Measurements from ENCODE around the gene FN3KRP. TPM values are rescaled to one million over a fixed set of nuclear protein-coding genes. Genes with fewer than 3 reads are reported as not detected.
A peak's percentile ranks its signal among the peaks of the same experiment; 100 is the strongest.

The FN3KRP gene
- total and polyA plus RNA-seq, 2 of the 13 experiments (the other 11 are each of a cell fraction or from before 2014, with no cell fraction given), result 22.4 to 28.2 TPM

DNA sequence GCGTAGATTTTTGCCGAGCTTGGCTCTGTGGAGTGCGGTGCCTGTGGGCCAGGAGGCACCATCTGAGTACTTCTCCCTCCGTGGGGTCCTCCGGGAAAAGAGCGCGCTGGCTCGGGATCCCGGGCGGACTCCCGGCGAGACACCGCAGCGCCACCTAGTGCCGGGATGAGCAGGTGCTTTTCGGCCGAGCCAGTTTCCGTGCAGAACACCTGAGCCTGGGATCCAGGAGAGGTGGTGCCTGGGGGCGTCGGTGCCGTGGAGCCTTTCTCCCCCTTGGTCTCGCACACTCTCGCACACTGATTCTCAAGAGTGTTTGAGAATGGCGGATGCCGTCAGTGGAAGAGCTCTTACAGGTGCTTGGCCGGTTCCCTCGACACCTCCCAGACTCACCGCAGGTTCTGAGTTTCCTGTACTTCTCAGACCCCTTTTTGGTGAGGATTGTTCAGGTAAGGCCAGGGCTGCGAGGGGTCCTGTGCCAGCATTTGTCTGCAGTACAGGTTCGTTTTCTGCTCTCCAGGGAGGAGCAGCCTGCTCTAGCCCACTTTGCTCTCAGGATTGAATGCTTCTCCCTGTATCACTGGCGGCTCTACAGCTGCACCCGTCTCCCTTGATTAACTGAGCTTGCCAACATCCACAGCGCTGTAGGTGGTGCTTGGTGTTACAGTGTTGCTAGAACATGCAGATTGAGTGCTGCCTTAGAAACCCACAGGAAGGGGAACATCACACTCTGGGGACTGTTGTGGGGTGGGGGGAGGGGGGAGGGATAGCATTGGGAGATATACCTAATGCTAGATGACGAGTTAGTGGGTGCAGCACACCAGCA is 58.7 kb downstream of the FN3KRP start (continued):
- TF ChIP-seq, protein P1, sequence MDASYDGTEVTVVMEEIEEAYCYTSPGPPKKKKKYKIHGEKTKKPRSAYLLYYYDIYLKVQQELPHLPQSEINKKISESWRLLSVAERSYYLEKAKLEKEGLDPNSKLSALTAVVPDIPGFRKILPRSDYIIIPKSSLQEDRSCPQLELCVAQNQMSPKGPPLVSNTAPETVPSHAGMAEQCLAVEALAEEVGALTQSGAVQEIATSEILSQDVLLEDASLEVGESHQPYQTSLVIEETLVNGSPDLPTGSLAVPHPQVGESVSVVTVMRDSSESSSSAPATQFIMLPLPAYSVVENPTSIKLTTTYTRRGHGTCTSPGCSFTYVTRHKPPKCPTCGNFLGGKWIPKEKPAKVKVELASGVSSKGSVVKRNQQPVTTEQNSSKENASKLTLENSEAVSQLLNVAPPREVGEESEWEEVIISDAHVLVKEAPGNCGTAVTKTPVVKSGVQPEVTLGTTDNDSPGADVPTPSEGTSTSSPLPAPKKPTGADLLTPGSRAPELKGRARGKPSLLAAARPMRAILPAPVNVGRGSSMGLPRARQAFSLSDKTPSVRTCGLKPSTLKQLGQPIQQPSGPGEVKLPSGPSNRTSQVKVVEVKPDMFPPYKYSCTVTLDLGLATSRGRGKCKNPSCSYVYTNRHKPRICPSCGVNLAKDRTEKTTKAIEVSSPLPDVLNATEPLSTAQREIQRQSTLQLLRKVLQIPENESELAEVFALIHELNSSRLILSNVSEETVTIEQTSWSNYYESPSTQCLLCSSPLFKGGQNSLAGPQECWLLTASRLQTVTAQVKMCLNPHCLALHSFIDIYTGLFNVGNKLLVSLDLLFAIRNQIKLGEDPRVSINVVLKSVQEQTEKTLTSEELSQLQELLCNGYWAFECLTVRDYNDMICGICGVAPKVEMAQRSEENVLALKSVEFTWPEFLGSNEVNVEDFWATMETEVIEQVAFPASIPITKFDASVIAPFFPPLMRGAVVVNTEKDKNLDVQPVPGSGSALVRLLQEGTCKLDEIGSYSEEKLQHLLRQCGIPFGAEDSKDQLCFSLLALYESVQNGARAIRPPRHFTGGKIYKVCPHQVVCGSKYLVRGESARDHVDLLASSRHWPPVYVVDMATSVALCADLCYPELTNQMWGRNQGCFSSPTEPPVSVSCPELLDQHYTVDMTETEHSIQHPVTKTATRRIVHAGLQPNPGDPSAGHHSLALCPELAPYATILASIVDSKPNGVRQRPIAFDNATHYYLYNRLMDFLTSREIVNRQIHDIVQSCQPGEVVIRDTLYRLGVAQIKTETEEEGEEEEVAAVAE (CRISPR knock-in tag; IDR thresholded peaks at IDR 0.05; ENCODE audit: borderline replicate concordance), result 0 out of 2 replicates have a peak, but pooled peaks have one; percentile 25
- TF ChIP-seq ZNF598 (CRISPR knock-in tag; IDR thresholded peaks at IDR 0.05; ENCODE audit: borderline replicate concordance), result 0 out of 2 replicates have a peak, but pooled peaks have one; percentile 42
- no peak for TF ChIP-seq ZNF644 (CRISPR knock-in tag; IDR thresholded peaks at IDR 0.05; ENCODE audit: low read depth)
- no peak for TF ChIP-seq ZNF7 (CRISPR knock-in tag; IDR thresholded peaks at IDR 0.05)
- 0 out of 2 replicates have a peak, but pooled peaks have one; percentile 42 for TF ChIP-seq ZNF572 (CRISPR knock-in tag; IDR thresholded peaks at IDR 0.05)
- no peak for TF ChIP-seq BCL6 (CRISPR knock-in tag; IDR thresholded peaks at IDR 0.05)
- TF ChIP-seq MXD3 (CRISPR knock-in tag; IDR thresholded peaks at IDR 0.05), result no peak
- no peak for TF ChIP-seq KLF9 (CRISPR knock-in tag; IDR thresholded peaks at IDR 0.05; ENCODE audit: low read depth)
- no peak for TF ChIP-seq ADNP (CRISPR knock-in tag; IDR thresholded peaks at IDR 0.05)
- TF ChIP-seq POLR2AphosphoS5 (IDR thresholded peaks at IDR 0.05; ENCODE audit: low read depth, low read length), result no peak
- peak; percentile 69; the same call in 1 of the 2 replicates for TF ChIP-seq ZNF776 (CRISPR knock-in tag; IDR thresholded peaks at IDR 0.05)
- no peak for TF ChIP-seq NR2F1 (CRISPR knock-in tag; IDR thresholded peaks at IDR 0.05)
- TF ChIP-seq MED1 (CRISPR knock-in tag; IDR thresholded peaks at IDR 0.05), result no peak
- peak; percentile 86 for TF ChIP-seq XRCC5 (optimal IDR thresholded peaks at IDR 0.05; ENCODE audit: low read length)
- TF ChIP-seq SUZ12 (IDR thresholded peaks at IDR 0.05; ENCODE audit: low read depth, low read length), result no peak
- no peak for TF ChIP-seq SOX5 (CRISPR knock-in tag; IDR thresholded peaks at IDR 0.05; ENCODE audit: borderline replicate concordance)
- peak; percentile 18 for TF ChIP-seq TEAD3 (CRISPR knock-in tag; optimal IDR thresholded peaks at IDR 0.05; ENCODE audit: borderline replicate concordance)
- no peak for TF ChIP-seq ZNF577 (CRISPR knock-in tag; IDR thresholded peaks at IDR 0.05; ENCODE audit: borderline replicate concordance, low read depth)
- no peak for TF ChIP-seq ETV6 (CRISPR knock-in tag; conservative IDR thresholded peaks at IDR 0.05)
- TF ChIP-seq ZNF230 (CRISPR knock-in tag; IDR thresholded peaks at IDR 0.05), result no peak
- TF ChIP-seq RAD51 (IDR thresholded peaks at IDR 0.05; ENCODE audit: borderline replicate concordance), result no peak
- TF ChIP-seq KAT7 (CRISPR knock-in tag; IDR thresholded peaks at IDR 0.05; ENCODE audit: borderline replicate concordance), result no peak
- TF ChIP-seq ERF (CRISPR knock-in tag; IDR thresholded peaks at IDR 0.05), result no peak
- TF ChIP-seq ZNF317 (CRISPR knock-in tag; IDR thresholded peaks at IDR 0.05), result 0 out of 2 replicates have a peak, but pooled peaks have one; percentile 35
- TF ChIP-seq NFRKB (IDR thresholded peaks at IDR 0.05), result no peak
- TF ChIP-seq ZNF75D (CRISPR knock-in tag; IDR thresholded peaks at IDR 0.05; ENCODE audit: borderline replicate concordance), result no peak
- no peak for TF ChIP-seq NFE2 (CRISPR knock-in tag; IDR thresholded peaks at IDR 0.05)
- no peak for TF ChIP-seq SOX13 (IDR thresholded peaks at IDR 0.05)
- TF ChIP-seq SOX13 (CRISPR knock-in tag; conservative IDR thresholded peaks at IDR 0.05 in 1 of 2, IDR thresholded peaks at IDR 0.05 in 1 of 2), result no peak
- TF ChIP-seq AHR (CRISPR knock-in tag; IDR thresholded peaks at IDR 0.05), result no peak; the same call in 1 of the 2 replicates
